Stimulated activated CD8-positive, alpha-beta memory T cell treated with anti-CD3 and anti-CD28 coated beads, Interleukin-15, amount 100 ng/mL, for 1 hour (primary cell): ENCODE measurements around the gene DRD3.

ENCODE experiments used
- DNase-seq: peaks from one replicate; pipeline ENCODE4 v3.0.0-alpha.2; 2020; ENCODE audit warnings: low read depth

Gene DRD3

GRCh38 chr3:114179575-114179974 lies 723 bp upstream of the DRD3 start:
- no peak for DNase-seq

- no peak for DNase-seq
Measured at GRCh38 chr3:114176890-114177289, 2.0 kb downstream of the DRD3 start.

- DNase-seq = no peak
Measured at GRCh38 chr3:114176487-114176886, 2.4 kb downstream of the DRD3 start.

GRCh38 chr3:114175204-114175987 lies 3.5 kb downstream of the DRD3 start:
- no peak for DNase-seq

GRCh38 chr3:114171677-114172076 lies 7.2 kb downstream of the DRD3 start:
- no peak for DNase-seq

GRCh38 chr3:114168150-114168549 lies 10.7 kb downstream of the DRD3 start:
- DNase-seq = no peak

GRCh38 chr3:114157321-114157720 lies 21.5 kb downstream of the DRD3 start:
- DNase-seq = no peak

- no peak for DNase-seq
Measured at GRCh38 chr3:114155370-114155821, 23.5 kb downstream of the DRD3 start.

- no peak for DNase-seq
Measured at GRCh38 chr3:114154321-114154821, 24.5 kb downstream of the DRD3 start.

- peak; percentile 82 for DNase-seq
Measured at GRCh38 chr3:114152519-114153151, 26.2 kb downstream of the DRD3 start.

- DNase-seq = no peak
Measured at GRCh38 chr3:114151091-114151490, 27.8 kb downstream of the DRD3 start.

- no peak for DNase-seq
Measured at GRCh38 chr3:114147251-114147650, 31.6 kb downstream of the DRD3 start.

GRCh38 chr3:114144909-114145688 lies 33.8 kb downstream of the DRD3 start:
- DNase-seq = no peak

GRCh38 chr3:114143817-114144216 lies 35.0 kb downstream of the DRD3 start:
- DNase-seq = no peak

- DNase-seq = no peak
Measured at GRCh38 chr3:114139836-114140235, 39.0 kb downstream of the DRD3 start.

GRCh38 chr3:114133947-114134346 lies 44.9 kb downstream of the DRD3 start:
- no peak for DNase-seq

GRCh38 chr3:114132500-114132899 lies 46.4 kb downstream of the DRD3 start:
- no peak for DNase-seq

GRCh38 chr3:114128826-114129225 lies 50.0 kb downstream of the DRD3 start:
- no peak for DNase-seq

- DNase-seq = no peak
Measured at GRCh38 chr3:114128231-114128630, 50.6 kb downstream of the DRD3 start.

- DNase-seq = no peak
Measured at GRCh38 chr3:114127517-114127916, 51.3 kb downstream of the DRD3 start.

- no peak for DNase-seq
Measured at GRCh38 chr3:114126461-114126860, 52.4 kb downstream of the DRD3 start.

- no peak for DNase-seq
Measured at GRCh38 chr3:114122027-114122709, 56.7 kb downstream of the DRD3 start.
